WTC11 (cell line): Measurements from ENCODE around the gene SPATA25. TPM values are rescaled to one million over a fixed set of nuclear protein-coding genes. Genes with fewer than 3 reads are reported as not detected.
"Not testable (repeated sequence)": the region's sequence is repeated elsewhere in the genome, so short reads cannot be mapped to it uniquely, and the experiment has no call there.

Experiments
- ATAC-seq: fragments of 200-7000 bp; cut with Tn5 transposase; 2 replicates; pipeline ENCODE4 v1.10.0; 2021; ENCODE audit warnings: mild to moderate bottlenecking, moderate library complexity
- CTCF ChIA-PET: fragments of 300-600 bp; sonication (Branson Sonifier 250); formaldehyde crosslinking; loops from one replicate; lab custom pipeline; 2021; ENCODE audit warnings: antibody characterized with exemption; lab: Charles Lee
- POLR2A ChIA-PET: fragments of 350-600 bp; sonication (Branson Sonifier 250); formaldehyde crosslinking; loops from one replicate; lab custom pipeline; 2021; ENCODE audit warnings: antibody characterized with exemption; lab: Charles Lee
- DNase-seq: peaks from one replicate; pipeline ENCODE4 v3.0.0; 2021; ENCODE audit warnings: low spot score
- H3K27ac Mint-ChIP-seq: 2 replicates; pipeline ENCODE4 v1.8.0; 2021; ENCODE audit warnings: mixed read lengths
- H3K27me3 Mint-ChIP-seq: 2 replicates; pipeline ENCODE4 v1.8.0; 2021; ENCODE audit warnings: low read depth, mild to moderate bottlenecking, moderate library complexity, mixed read lengths
- H3K36me3 Mint-ChIP-seq: 2 replicates; pipeline ENCODE4 v1.8.0; 2021; ENCODE audit warnings: mixed read lengths
- H3K4me1 Mint-ChIP-seq: 2 replicates; pipeline ENCODE4 v1.8.0; 2022; ENCODE audit warnings: mixed read lengths
- H3K4me3 Mint-ChIP-seq: 2 replicates; pipeline ENCODE4 v1.8.0; 2021; ENCODE audit warnings: mild to moderate bottlenecking, moderate library complexity, mixed read lengths
- H3K9me3 Mint-ChIP-seq: 2 replicates; pipeline ENCODE4 v1.8.0; 2021; ENCODE audit warnings: mixed read lengths
- ATF3 ChIP-seq: sonication (generic); formaldehyde crosslinking; conservative IDR thresholded peaks from 2 replicates; pipeline ENCODE4 v1.8.1; 2022; ENCODE audit warnings: mild to moderate bottlenecking, missing genetic modification reagents
- ATF6 ChIP-seq: sonication (generic); formaldehyde crosslinking; IDR thresholded peaks from 2 replicates; pipeline ENCODE4 v1.8.1; 2023; ENCODE audit warnings: mild to moderate bottlenecking, missing genetic modification reagents
- CBFB ChIP-seq: sonication (generic); formaldehyde crosslinking; IDR thresholded peaks from 2 replicates; pipeline ENCODE4 v1.8.1; 2022; ENCODE audit warnings: mild to moderate bottlenecking, low read depth, missing genetic modification reagents
- CDX4 ChIP-seq: fragments of 250-450 bp; sonication (Bioruptor Pico); IDR thresholded peaks from 2 replicates; pipeline ENCODE4 v1.9.0; 2021; ENCODE audit warnings: moderate library complexity, mild to moderate bottlenecking, inconsistent platforms, borderline replicate concordance
- CREB1 ChIP-seq: sonication (generic); formaldehyde crosslinking; IDR thresholded peaks from 2 replicates; pipeline ENCODE4 v1.8.0; 2023; ENCODE audit warnings: mild to moderate bottlenecking, missing genetic modification reagents
- E2F4 ChIP-seq: sonication (generic); formaldehyde crosslinking; IDR thresholded peaks from 2 replicates; pipeline ENCODE4 v1.8.1; 2022; ENCODE audit warnings: low read depth, mild to moderate bottlenecking, moderate library complexity, missing genetic modification reagents, borderline replicate concordance
- ESRRA ChIP-seq: sonication (generic); formaldehyde crosslinking; IDR thresholded peaks from 2 replicates; pipeline ENCODE4 v1.8.1; 2022; ENCODE audit warnings: mild to moderate bottlenecking, missing genetic modification reagents, borderline replicate concordance
- GTF2I ChIP-seq: fragments of 250-450 bp; sonication (Bioruptor Pico); conservative IDR thresholded peaks from 2 replicates; pipeline ENCODE4 v1.4.0; 2021; ENCODE audit warnings: mild to moderate bottlenecking
- JUN ChIP-seq: sonication (generic); formaldehyde crosslinking; IDR thresholded peaks from 2 replicates; pipeline ENCODE4 v1.8.0; 2023; ENCODE audit warnings: mild to moderate bottlenecking, missing genetic modification reagents
- KAT7 ChIP-seq: sonication (generic); formaldehyde crosslinking; IDR thresholded peaks from 2 replicates; pipeline ENCODE4 v1.8.1; 2023; ENCODE audit warnings: missing genetic modification reagents, mild to moderate bottlenecking, borderline replicate concordance
- MYBL2 ChIP-seq: sonication (generic); formaldehyde crosslinking; IDR thresholded peaks from 2 replicates; pipeline ENCODE4 v1.8.1; 2023; ENCODE audit warnings: mild to moderate bottlenecking, moderate library complexity, missing genetic modification reagents
- NR2C2 ChIP-seq: sonication (generic); formaldehyde crosslinking; IDR thresholded peaks from 2 replicates; pipeline ENCODE4 v1.8.0; 2022; ENCODE audit warnings: mild to moderate bottlenecking, missing genetic modification reagents
- NR3C1 ChIP-seq: sonication (generic); formaldehyde crosslinking; conservative IDR thresholded peaks from 2 replicates; pipeline ENCODE4 v1.8.1; 2023; ENCODE audit warnings: low read depth, mild to moderate bottlenecking, missing genetic modification reagents
- SMAD3 ChIP-seq: sonication (generic); formaldehyde crosslinking; IDR thresholded peaks from 2 replicates; pipeline ENCODE4 v1.8.0; 2022; ENCODE audit warnings: missing genetic modification reagents, mild to moderate bottlenecking, borderline replicate concordance
- SOX15 ChIP-seq: fragments of 250-450 bp; sonication (Bioruptor Pico); IDR thresholded peaks from 2 replicates; pipeline ENCODE4 v1.9.0; 2021; ENCODE audit warnings: mild to moderate bottlenecking
- TEAD1 ChIP-seq: sonication (generic); formaldehyde crosslinking; IDR thresholded peaks from 2 replicates; pipeline ENCODE4 v1.8.0; 2022; ENCODE audit warnings: mild to moderate bottlenecking, missing genetic modification reagents
- TP53 ChIP-seq: sonication (generic); formaldehyde crosslinking; IDR thresholded peaks from 2 replicates; pipeline ENCODE4 v1.8.1; 2023; ENCODE audit warnings: mild to moderate bottlenecking, missing genetic modification reagents
- USF1 ChIP-seq: sonication (generic); formaldehyde crosslinking; IDR thresholded peaks from 2 replicates; pipeline ENCODE4 v1.8.0; 2022; ENCODE audit warnings: mild to moderate bottlenecking, missing genetic modification reagents
- ZBTB21 ChIP-seq: sonication (generic); formaldehyde crosslinking; IDR thresholded peaks from 2 replicates; pipeline ENCODE4 v1.8.1; 2023; ENCODE audit warnings: mild to moderate bottlenecking, missing genetic modification reagents, borderline replicate concordance
- ZNF219 ChIP-seq: sonication (generic); formaldehyde crosslinking; IDR thresholded peaks from 2 replicates; pipeline ENCODE4 v1.8.0; 2023; ENCODE audit warnings: missing genetic modification reagents, mild to moderate bottlenecking, borderline replicate concordance
- ZNF232 ChIP-seq: sonication (generic); formaldehyde crosslinking; IDR thresholded peaks from 2 replicates; pipeline ENCODE4 v1.8.0; 2022; ENCODE audit warnings: mild to moderate bottlenecking, missing genetic modification reagents
- ZNF263 ChIP-seq: sonication (generic); formaldehyde crosslinking; IDR thresholded peaks from 2 replicates; pipeline ENCODE4 v1.8.1; 2022; ENCODE audit warnings: low read depth, mild to moderate bottlenecking, moderate library complexity, missing genetic modification reagents
- ZNF317 ChIP-seq: sonication (generic); formaldehyde crosslinking; IDR thresholded peaks from 2 replicates; pipeline ENCODE4 v1.8.1; 2023; ENCODE audit warnings: low read depth, mild to moderate bottlenecking, moderate library complexity, missing genetic modification reagents, borderline replicate concordance
- ZNF396 ChIP-seq: fragments of 250-450 bp; sonication (Bioruptor Pico); IDR thresholded peaks from 2 replicates; pipeline ENCODE4 v1.8.0; 2021; ENCODE audit warnings: mild to moderate bottlenecking, moderate library complexity, borderline replicate concordance
- total RNA-seq: library from RNA; stranded (reverse); gene quantifications from 3 replicates; pipeline ENCODE4 v1.2.3, GENCODE V29; 2021

The SPATA25 gene
- total RNA-seq, 1 experiment from 2014 or later = 3.7 TPM

- TF ChIP-seq CDX4 (CRISPR knock-in tag) (no peak), NR3C1 (no peak), ATF6 (no peak), ZNF232 (CRISPR knock-in tag) (no peak), TEAD1 (peak; percentile 66; the same call in 1 of the 2 replicates), MYBL2 (no peak), ATF3 (CRISPR knock-in tag) (no peak), ZNF263 (CRISPR knock-in tag) (no peak), ZNF317 (CRISPR knock-in tag) (no peak), NR2C2 (CRISPR knock-in tag) (peak; percentile 49; the same call in 1 of the 2 replicates), TP53 (CRISPR knock-in tag) (no peak), KAT7 (CRISPR knock-in tag) (no peak), ESRRA (CRISPR knock-in tag) (no peak), E2F4 (CRISPR knock-in tag) (no peak), ZNF219 (CRISPR knock-in tag) (no peak), ZBTB21 (CRISPR knock-in tag) (no peak)
Observed at GRCh38 chr20:45880988-45881788, 6.2 kb downstream of the SPATA25 start, which contains the start of gene ZSWIM1 (continued).

- TF ChIP-seq ZNF232 (CRISPR knock-in tag) (no peak), NR2C2 (CRISPR knock-in tag) (no peak), SMAD3 (CRISPR knock-in tag) (no peak), SOX15 (CRISPR knock-in tag) (no peak)
- no peak for DNase-seq
- POLR2A ChIA-PET = no interaction called here
- no peak for ATAC-seq
- Mint-ChIP-seq H3K27me3 (no peaks in the 10 kb centered on the region), H3K9me3 (peaks cover 4% of the 10 kb centered on the region; the same call in 1 of the 2 replicates), H3K4me1 (peaks cover 13% of the 10 kb centered on the region), H3K4me3 (no peak overlapping the region), H3K27ac (no peak overlapping the region), H3K36me3 (peaks cover 21% of the 10 kb centered on the region)
- CTCF ChIA-PET = interaction anchor here (0.6 kb wide), 1 partner anchor 124 kb away, joined by 3 read pairs; no protein-coding TSS in a partner anchor
Observed at GRCh38 chr20:45878076-45878761, 9.2 kb downstream of the SPATA25 start.

GRCh38 chr20:45874576-45874975, 12.8 kb downstream of the SPATA25 start:
- CTCF ChIA-PET = interaction anchor here (0.9 to 1.5 kb wide), 2 partner anchors 16 to 95 kb away, joined by 3 to 4 read pairs; no protein-coding TSS in a partner anchor
- Mint-ChIP-seq H3K4me3 (no peak overlapping the region), H3K27me3 (no peaks in the 10 kb centered on the region), H3K4me1 (no peaks in the 10 kb centered on the region), H3K36me3 (peaks cover 5% of the 10 kb centered on the region; the same call in 1 of the 2 replicates), H3K9me3 (peaks cover 4% of the 10 kb centered on the region; the same call in 1 of the 2 replicates), H3K27ac (no peak overlapping the region)
- DNase-seq (no peak), ATAC-seq (no peak)
- POLR2A ChIA-PET = no interaction called here
- TF ChIP-seq JUN (CRISPR knock-in tag) (no peak), ZNF396 (CRISPR knock-in tag) (no peak), CREB1 (CRISPR knock-in tag) (no peak), CBFB (no peak), USF1 (CRISPR knock-in tag) (no peak), GTF2I (CRISPR knock-in tag) (no peak)

- H3K27ac Mint-ChIP-seq, POLR2A ChIA-PET, H3K4me3 Mint-ChIP-seq, H3K27me3 Mint-ChIP-seq, ATAC-seq, H3K36me3 Mint-ChIP-seq, H3K9me3 Mint-ChIP-seq, H3K4me1 Mint-ChIP-seq, DNase-seq: not testable (repeated sequence)
- CTCF ChIA-PET = interaction anchor here (1.5 kb wide), 1 partner anchor 16 kb away, joined by 4 read pairs; no protein-coding TSS in a partner anchor
Observed at GRCh38 chr20:45874104-45874481, 13.3 kb downstream of the SPATA25 start.
